ENCODE results near the gene CCL17. TPM values are rescaled to one million over a fixed set of nuclear protein-coding genes. Genes with fewer than 3 reads are reported as not detected.

CCL17 gene
- total and polyA plus RNA-seq, 2 of the 4 experiments (the other 2 are of a cell fraction) = not detected

DNA sequence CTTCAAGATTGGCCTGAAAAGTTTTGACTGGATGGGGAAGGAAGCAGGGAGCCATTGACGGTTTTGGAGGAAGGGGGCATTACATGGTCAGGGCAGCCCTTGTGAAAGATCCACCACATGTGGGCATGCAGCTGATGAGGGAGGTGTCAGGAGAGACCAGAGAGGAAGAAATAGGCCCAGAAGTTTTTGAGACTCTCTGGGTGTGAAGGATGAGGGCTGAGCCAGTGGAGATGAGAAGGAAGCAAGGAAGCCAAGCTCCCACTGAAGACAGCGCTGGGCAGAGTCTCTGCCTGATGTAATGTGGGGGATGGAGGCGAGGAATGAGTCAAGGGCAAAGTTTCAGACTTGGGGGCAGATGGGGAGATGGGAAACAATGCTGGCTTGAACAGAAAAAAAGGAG, 530 bp downstream of the CCL17 start:
- dilution Hi-C loops (cut with HindIII; ENCODE audit: low sequenced_read_pairs, unreplicated experiment) = no loop called here
- intact Hi-C loops (cut with micrococcal nuclease) = no loop called here

More for the DNA sequence above, 530 bp downstream of the CCL17 start:
- POLR2A ChIA-PET (ENCODE audit: unreplicated experiment) = no interaction called here
- Histone ChIP-seq H3K23ac (ENCODE audit: low read depth, low read length) (no peak overlapping the region), H2AK5ac (ENCODE audit: low read depth, low read length) (no peak overlapping the region), H4K5ac (ENCODE audit: low read depth, low read length) (no peak overlapping the region), H2BK20ac (ENCODE audit: low read depth, low read length) (no peak overlapping the region), H3K79me1 (ENCODE audit: low read depth in 1 of 2, low read length in 2 of 2) (no peaks in the 10 kb centered on the region), H3K27me3 (ENCODE audit: control insufficient read depth, insufficient read depth, low read length) (peaks cover 48% of the 10 kb centered on the region), H4K91ac (ENCODE audit: insufficient read depth, low read depth, low read length) (no peak overlapping the region), H3K4me2 (ENCODE audit: low read depth, low read length) (no peak overlapping the region), H4K20me1 (ENCODE audit: insufficient read depth, low read length) (no peaks in the 10 kb centered on the region), H3K9ac (ENCODE audit: low read depth, low read length) (no peak overlapping the region), H2AK9ac (replicated peaks; ENCODE audit: low read depth, low read length, poor library complexity) (no peak overlapping the region), H3K14ac (replicated peaks; ENCODE audit: low read depth, low read length) (no peak overlapping the region), H2BK120ac (ENCODE audit: low read depth, low read length) (no peak overlapping the region), H3K18ac (ENCODE audit: low read depth, low read length) (no peak overlapping the region), H3K4me1 (ENCODE audit: control insufficient read depth, insufficient read depth, low read length) (no peaks in the 10 kb centered on the region), H3K4me3 (ENCODE audit: insufficient read depth, low read depth, low read length) (no peak overlapping the region), H2AFZ (replicated peaks; ENCODE audit: low read length, poor library complexity) (no peak overlapping the region), H2BK15ac (ENCODE audit: low read depth, low read length) (no peak overlapping the region), H3K36me3 (ENCODE audit: control insufficient read depth, insufficient read depth, low read length) (no peaks in the 10 kb centered on the region), H4K8ac (ENCODE audit: low read depth in 2 of 2, low read length in 2 of 2) (no peak overlapping the region), H3K27ac (ENCODE audit: insufficient read depth, low read length) (no peak overlapping the region), H3K4ac (ENCODE audit: low read depth, low read length) (no peak overlapping the region), H2BK5ac (ENCODE audit: low read depth, low read length, poor library complexity, severe bottlenecking) (no peak overlapping the region), H3K9me3 (ENCODE audit: control insufficient read depth, insufficient read depth, low read length) (no peaks in the 10 kb centered on the region), H3K9me1 (ENCODE audit: insufficient read depth, low read length) (no peaks in the 10 kb centered on the region), H3K56ac (ENCODE audit: extremely low read depth, insufficient read depth, low read length) (no peak overlapping the region)
- DNase-seq (no peak), ATAC-seq (ENCODE audit: low read depth) (no peak)
- CTCF ChIA-PET = interaction anchor here (0.5 to 0.6 kb wide), 2 partner anchors 90 to 150 kb away, joined by 3 read pairs; no protein-coding TSS in a partner anchor
- no TSS peak for BruUV-seq (replicated peaks)
- in situ Hi-C loops (cut with MboI; ENCODE audit: low sequenced_read_pairs) = no loop called here
- WGBS, 2 experiments (ENCODE audit: extremely low coverage in 2 of 2, insufficient read length in 1 of 2) = 57% methylated on average over 3 of the region's 3 CpGs; no CpG with 5 or more reads in 1 of the 2 experiments
- TF ChIP-seq POLR2A (IDR thresholded peaks at IDR 0.05; ENCODE audit: low read depth, low read length) (no peak), MXI1 (IDR thresholded peaks at IDR 0.05; ENCODE audit: borderline replicate concordance, low read depth, low read length) (no peak), CHD1 (IDR thresholded peaks at IDR 0.05; ENCODE audit: low read depth, low read length) (no peak), RCOR1 (IDR thresholded peaks at IDR 0.05; ENCODE audit: insufficient replicate concordance, low read length) (no peak), FOS (IDR thresholded peaks at IDR 0.05; ENCODE audit: low read depth, low read length) (no peak), RAD21 (IDR thresholded peaks at IDR 0.05; ENCODE audit: low read length) (no peak), NFE2L2 (IDR thresholded peaks at IDR 0.05; ENCODE audit: low read depth, low read length) (no peak), MAZ (IDR thresholded peaks at IDR 0.05; ENCODE audit: borderline replicate concordance, low read depth, low read length) (no peak), SMC3 (IDR thresholded peaks at IDR 0.05; ENCODE audit: low read depth, low read length) (no peak), BHLHE40 (IDR thresholded peaks at IDR 0.05; ENCODE audit: low read depth, low read length) (no peak), CEBPB (IDR thresholded peaks at IDR 0.05; ENCODE audit: low read depth, low read length) (no peak)
- TF ChIP-seq, protein P1, sequence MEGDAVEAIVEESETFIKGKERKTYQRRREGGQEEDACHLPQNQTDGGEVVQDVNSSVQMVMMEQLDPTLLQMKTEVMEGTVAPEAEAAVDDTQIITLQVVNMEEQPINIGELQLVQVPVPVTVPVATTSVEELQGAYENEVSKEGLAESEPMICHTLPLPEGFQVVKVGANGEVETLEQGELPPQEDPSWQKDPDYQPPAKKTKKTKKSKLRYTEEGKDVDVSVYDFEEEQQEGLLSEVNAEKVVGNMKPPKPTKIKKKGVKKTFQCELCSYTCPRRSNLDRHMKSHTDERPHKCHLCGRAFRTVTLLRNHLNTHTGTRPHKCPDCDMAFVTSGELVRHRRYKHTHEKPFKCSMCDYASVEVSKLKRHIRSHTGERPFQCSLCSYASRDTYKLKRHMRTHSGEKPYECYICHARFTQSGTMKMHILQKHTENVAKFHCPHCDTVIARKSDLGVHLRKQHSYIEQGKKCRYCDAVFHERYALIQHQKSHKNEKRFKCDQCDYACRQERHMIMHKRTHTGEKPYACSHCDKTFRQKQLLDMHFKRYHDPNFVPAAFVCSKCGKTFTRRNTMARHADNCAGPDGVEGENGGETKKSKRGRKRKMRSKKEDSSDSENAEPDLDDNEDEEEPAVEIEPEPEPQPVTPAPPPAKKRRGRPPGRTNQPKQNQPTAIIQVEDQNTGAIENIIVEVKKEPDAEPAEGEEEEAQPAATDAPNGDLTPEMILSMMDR (conservative IDR thresholded peaks at IDR 0.05; ENCODE audit: low read depth, low read length) = no peak
- TF ChIP-seq, protein P2, sequence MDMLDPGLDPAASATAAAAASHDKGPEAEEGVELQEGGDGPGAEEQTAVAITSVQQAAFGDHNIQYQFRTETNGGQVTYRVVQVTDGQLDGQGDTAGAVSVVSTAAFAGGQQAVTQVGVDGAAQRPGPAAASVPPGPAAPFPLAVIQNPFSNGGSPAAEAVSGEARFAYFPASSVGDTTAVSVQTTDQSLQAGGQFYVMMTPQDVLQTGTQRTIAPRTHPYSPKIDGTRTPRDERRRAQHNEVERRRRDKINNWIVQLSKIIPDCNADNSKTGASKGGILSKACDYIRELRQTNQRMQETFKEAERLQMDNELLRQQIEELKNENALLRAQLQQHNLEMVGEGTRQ (IDR thresholded peaks at IDR 0.05; ENCODE audit: low read depth, low read length) = no peak

Data from IMR-90 (cell line).